ENCODE results near the gene DLG3.
"Not testable (repeated sequence)": the region's sequence is repeated elsewhere in the genome, so short reads cannot be mapped to it uniquely, and the experiment has no call there.

The DLG3 gene

DNA sequence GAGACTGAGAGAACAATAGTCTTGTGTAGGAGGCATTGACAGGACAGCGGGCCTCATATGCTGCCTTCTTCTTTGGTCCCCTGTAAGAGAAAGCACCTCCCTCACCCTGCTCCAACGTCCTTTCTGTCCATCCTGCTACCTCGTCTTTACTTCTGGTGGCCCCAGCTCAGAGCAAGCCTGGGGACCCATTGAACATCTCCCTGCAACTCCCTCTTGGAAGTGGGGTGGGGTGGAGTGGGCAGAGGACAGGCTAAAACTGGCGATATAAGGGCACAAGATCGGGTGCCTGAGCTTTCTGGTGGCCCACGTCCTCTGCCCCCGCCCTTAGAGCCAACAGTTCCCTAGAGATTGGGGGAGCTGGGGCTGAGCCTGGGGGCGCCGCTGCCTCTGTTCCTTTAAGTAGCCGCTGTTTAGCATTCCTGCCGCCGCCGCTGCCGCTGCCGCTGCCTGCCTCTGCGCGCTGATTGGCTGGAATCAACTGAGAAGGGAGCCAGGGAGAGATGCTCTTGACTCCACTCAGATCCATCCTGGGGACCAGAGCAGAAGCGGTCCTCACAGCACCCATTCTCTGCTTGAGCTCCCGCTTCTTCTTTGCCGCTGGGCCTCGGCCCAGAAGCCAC, at the start of gene DLG3:
Gene DLG3, plus strand, starts transcription at position 510 of the 620 bp plus-strand sequence. CDS start 367 bp downstream, outside the sequence.
- peak; percentile 19 for DNase-seq (ENCODE audit: low read depth)

- DNase-seq (ENCODE audit: low read depth), result peak; percentile 24
Observed at GRCh38 chrX:70398899-70399298, 45.7 kb upstream of the DLG3 start.

DNA sequence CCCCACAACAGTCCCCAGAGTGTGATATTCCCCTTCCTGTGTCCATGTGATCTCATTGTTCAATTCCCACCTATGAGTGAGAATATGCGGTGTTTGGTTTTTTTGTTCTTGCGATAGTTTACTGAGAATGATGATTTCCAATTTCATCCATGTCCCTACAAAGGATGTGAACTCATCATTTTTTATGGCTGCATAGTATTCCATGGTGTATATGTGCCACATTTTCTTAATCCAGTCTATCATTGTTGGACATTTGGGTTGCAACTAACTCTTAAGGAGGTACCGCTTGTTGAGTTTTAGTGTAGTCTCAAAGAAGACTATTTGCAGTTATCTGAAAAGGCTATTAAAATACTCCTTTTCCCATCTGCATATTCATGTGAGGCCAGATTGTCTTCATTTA, 44.5 kb upstream of the DLG3 start:
- not testable (repeated sequence) for DNase-seq (ENCODE audit: low read depth)

DNA sequence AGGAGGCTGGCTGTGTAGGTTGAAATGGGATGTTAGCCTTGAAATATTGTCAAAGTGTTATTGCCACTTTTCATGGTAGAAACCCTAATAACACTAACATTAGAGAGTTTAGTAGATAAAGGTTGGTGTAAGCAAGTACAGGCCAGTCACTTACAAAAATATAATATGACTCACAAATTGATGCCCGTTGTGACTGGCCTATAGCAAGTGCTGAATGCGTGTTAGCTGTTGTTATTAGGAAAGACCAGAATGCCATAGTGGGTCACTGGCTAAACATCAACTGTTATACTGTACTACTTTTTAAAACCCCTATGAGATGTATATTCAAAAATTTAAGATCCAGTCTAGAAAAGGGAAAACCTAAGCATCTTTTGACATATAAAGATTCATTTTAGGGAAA, 41.9 kb upstream of the DLG3 start:
- DNase-seq (ENCODE audit: low read depth), result no peak

- DNase-seq (ENCODE audit: low read depth), result no peak
Observed at GRCh38 chrX:70405003-70405402, 39.6 kb upstream of the DLG3 start.

- DNase-seq (ENCODE audit: low read depth), result no peak
Observed at GRCh38 chrX:70410921-70411320, 33.7 kb upstream of the DLG3 start.

DNA sequence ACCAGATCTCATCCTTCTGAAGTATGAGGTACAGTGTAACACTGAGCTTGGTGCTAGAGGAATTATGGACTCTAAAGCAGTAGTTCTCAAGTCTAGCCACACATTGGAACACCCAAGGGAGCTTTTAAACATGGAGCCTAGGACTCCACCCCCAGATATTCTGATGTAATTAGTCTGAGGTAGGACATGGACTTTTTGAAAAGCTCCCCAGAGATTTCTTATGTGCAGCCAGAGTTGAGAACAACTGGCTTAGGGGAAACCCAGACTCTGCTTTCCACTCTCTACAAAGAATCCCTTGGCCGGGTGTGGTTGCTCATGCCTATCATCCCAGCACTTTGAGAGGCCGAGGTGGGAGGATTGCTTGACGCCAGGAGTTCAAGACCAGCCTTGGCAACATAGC, 33.2 kb upstream of the DLG3 start:
- no peak for DNase-seq (ENCODE audit: low read depth)

- DNase-seq (ENCODE audit: low read depth), result no peak
Observed at GRCh38 chrX:70421618-70422017, 23.0 kb upstream of the DLG3 start.

- no peak for DNase-seq (ENCODE audit: low read depth)
Observed at GRCh38 chrX:70422851-70423341, 21.7 kb upstream of the DLG3 start, which contains the start of gene GDPD2. Gene GDPD2, plus strand, starts transcription at chrX:70423314. Its CDS starts 1,671 bp downstream, at chrX:70424985.

- DNase-seq (ENCODE audit: low read depth), result no peak
Observed at GRCh38 chrX:70423936-70424675, 20.5 kb upstream of the DLG3 start.

DNA sequence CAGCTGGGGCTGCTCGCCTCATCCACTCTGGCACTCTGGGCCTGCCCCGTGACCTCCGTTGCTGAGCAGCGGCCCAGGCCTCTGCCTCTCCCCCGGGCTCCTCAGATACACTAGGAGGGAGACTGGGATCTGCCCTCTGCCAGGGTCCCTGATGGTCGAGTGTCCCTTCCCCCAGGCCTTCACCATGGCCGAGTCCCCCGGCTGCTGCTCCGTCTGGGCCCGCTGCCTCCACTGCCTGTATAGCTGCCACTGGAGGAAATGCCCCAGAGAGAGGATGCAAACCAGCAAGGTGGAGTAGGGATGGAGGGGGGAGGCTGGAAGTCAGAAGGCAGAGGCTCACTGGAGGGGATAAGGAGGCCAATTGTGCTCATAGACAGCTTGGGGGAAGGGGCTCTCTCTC, 19.8 kb upstream of the DLG3 start:
- no peak for DNase-seq (ENCODE audit: low read depth)

DNA sequence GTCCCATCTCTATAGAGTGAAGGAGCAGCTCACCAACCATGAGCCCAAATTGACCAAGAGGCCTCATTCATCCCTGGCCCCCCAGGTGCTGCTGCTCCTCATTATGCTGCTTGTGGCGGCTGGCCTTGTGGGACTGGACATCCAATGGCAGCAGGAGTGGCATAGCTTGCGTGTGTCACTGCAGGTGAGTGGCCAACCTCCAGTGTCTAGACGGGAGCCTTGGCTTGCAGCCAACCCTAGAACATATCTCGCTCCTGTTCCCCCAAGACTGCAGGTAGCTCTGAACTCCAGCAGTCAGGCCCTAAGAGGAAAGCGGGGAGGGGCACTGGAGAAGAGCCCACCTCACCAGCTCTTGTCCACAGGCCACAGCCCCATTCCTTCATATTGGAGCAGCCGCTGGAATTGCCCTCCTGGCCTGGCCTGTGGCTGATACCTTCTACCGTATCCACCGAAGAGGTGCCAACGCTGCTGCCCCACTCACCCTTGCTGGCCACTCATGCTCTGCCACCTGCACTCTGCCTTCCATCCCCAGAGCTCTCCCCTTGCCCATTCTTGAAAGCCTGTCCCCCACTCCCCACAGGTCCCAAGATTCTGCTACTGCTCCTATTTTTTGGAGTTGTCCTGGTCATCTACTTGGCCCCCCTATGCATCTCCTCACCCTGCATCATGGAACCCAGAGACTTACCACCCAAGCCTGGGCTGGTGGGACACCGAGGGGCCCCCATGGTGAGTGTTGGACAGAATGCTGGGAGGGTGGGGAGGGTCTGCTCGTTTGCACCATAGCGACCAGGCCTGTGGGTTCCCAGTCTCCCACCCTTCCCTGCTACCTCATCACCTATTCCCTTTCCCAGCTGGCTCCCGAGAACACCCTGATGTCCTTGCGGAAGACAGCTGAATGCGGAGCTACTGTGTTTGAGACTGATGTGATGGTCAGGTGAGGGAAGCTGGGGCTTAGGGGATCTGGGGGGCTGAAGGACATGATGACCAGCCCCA, 18.1 kb upstream of the DLG3 start:
- DNase-seq (ENCODE audit: low read depth), result no peak

- no peak for DNase-seq (ENCODE audit: low read depth)
Observed at GRCh38 chrX:70427365-70427764, 17.3 kb upstream of the DLG3 start.

DNA sequence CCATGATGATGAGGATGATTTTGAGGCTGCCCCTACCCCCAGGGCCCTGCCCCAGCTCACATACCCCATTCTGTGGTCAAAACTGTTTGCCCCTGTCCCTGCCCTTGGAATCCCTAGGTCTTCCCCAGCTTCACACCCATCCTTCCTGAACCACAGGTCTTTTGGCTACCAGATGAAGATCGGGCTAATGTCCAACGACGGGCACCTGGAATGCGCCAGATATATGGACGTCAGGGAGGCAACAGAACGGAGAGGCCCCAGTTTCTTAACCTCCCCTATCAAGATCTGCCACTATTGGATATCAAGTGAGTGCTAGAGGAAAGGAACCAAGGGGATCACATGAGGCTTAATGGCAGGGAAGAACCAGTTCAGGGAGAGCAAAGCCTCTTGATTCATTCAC, 14.9 kb upstream of the DLG3 start:
- no peak for DNase-seq (ENCODE audit: low read depth)

DNA sequence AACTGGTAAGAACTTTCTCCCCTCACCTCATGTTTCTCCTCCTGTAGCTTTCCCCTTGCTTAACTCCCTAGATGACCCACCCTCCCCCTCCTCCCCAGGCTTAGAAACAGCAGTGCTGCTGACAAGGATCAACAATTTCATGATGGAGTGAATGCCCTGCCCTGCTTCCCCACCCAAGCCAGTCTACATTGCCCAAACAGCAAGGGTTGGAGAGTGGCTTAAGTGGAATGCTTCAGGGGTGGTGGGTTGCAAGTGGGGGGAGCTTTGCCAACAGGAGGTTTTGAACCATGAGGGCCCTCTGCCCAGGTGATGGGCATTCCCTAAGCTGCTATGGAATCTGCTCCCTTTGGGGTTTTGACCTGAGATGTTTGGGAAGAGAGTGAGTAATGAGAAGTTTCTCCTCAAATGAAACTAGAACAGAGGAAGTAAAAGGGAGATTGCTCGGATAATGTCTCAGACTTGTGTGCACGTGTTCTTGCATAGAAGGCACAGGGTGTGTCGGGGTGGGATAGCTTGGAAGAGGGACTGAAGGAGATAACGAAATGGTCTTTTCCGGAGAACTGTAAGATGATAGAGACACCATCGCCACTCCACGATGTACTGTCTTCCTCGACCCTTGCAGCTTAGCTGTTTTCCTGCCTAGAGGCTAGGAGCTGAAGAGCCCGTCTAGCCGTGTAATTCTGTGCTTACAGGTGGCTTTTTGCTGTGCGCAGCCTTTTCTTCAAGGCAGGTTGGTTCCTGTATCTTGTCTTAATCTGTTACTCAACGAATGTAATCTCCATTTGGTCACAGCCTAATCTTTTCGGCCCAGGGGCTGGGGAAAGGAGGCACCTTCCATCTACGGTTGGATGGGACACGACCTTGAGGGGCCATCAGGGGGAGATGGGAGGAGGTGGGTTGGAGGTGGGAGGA, 11.4 kb upstream of the DLG3 start:
- no peak for DNase-seq (ENCODE audit: low read depth)

GRCh38 chrX:70433848-70434351, 10.7 kb upstream of the DLG3 start:
- peak; percentile 27 for DNase-seq (ENCODE audit: low read depth)

GRCh38 chrX:70434352-70434866, 10.2 kb upstream of the DLG3 start:
- peak; percentile 69 for DNase-seq (ENCODE audit: low read depth)

GRCh38 chrX:70434914-70435586, 9.6 kb upstream of the DLG3 start:
- DNase-seq (ENCODE audit: low read depth), result peak; percentile 18

- no peak for DNase-seq (ENCODE audit: low read depth)
Observed at GRCh38 chrX:70436343-70436742, 8.3 kb upstream of the DLG3 start.

DNA sequence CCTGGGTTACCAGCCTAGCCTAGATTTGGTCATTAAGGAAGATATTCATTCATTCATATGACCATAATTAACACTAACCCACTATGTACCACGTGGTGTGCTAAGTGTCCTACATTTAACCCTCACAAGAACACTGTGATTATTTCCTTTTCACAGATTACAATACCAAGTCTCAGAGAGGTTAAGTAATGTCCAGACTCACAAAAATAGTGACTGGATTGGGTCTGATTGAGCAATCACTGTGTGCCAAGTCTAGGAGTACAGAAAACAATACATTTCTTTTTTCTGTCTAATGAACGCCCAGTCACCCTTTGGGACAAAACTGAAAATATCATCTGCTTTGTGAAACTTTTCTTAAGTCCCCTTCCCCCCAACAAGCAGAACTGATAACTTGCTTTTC, 7.6 kb upstream of the DLG3 start:
- no peak for DNase-seq (ENCODE audit: low read depth)

Measured in fibroblast of gingiva (primary cell).